Neuronal stem cell (in vitro differentiated cells): ENCODE data around the gene FPR3.

ENCODE experiments used
- DNase-seq: peaks from one replicate; pipeline ENCODE4 v3.0.0-alpha.2; 2013; ENCODE audit warnings: low spot score
- H2AFZ ChIP-seq: one replicate; pipeline ENCODE4 v1.6.1; 2013; ENCODE audit warnings: mild to moderate bottlenecking, low read length, inconsistent platforms
- H2AK5ac ChIP-seq: 2 replicates; pipeline ENCODE4 v1.6.1; 2013; ENCODE audit warnings: low read depth, mild to moderate bottlenecking, inconsistent platforms, low read length, moderate library complexity, mixed read lengths
- H2BK120ac ChIP-seq: 2 replicates; pipeline ENCODE4 v1.6.1; 2013; ENCODE audit warnings: low read depth, mild to moderate bottlenecking, inconsistent platforms, low read length, moderate library complexity, mixed read lengths
- H2BK12ac ChIP-seq: one replicate; pipeline ENCODE4 v1.6.1; 2013; ENCODE audit warnings: low read length, inconsistent platforms
- H2BK15ac ChIP-seq: 2 replicates; pipeline ENCODE4 v1.6.1; 2013; ENCODE audit warnings: mild to moderate bottlenecking, low read length, inconsistent platforms, mixed read lengths
- H2BK5ac ChIP-seq: one replicate; pipeline ENCODE4 v1.6.1; 2013; ENCODE audit warnings: inconsistent platforms, mild to moderate bottlenecking, low read length, moderate library complexity
- H3K14ac ChIP-seq: one replicate; pipeline ENCODE4 v1.6.1; 2013; ENCODE audit warnings: low read length, inconsistent platforms
- H3K18ac ChIP-seq: 2 replicates; pipeline ENCODE4 v1.6.1; 2013; ENCODE audit warnings: low read length, inconsistent platforms
- H3K23ac ChIP-seq: 2 replicates; pipeline ENCODE4 v1.6.1; 2013; ENCODE audit warnings: low read depth, mild to moderate bottlenecking, mixed read lengths, low read length, inconsistent platforms; ENCODE audit not compliant: poor library complexity
- H3K27ac ChIP-seq: replicated peaks from 3 replicates; pipeline ENCODE4 v1.5.1; 2013; ENCODE audit warnings: low read length, inconsistent platforms
- H3K27me3 ChIP-seq, 3 experiments: 2 replicates each; pipeline ENCODE4 v1.6.1; 2013; ENCODE audit warnings: low read length in 3 of 3, mild to moderate bottlenecking in 2 of 3, inconsistent platforms in 1 of 3, low read depth in 1 of 3, mixed read lengths in 1 of 3, moderate library complexity in 1 of 3; ENCODE audit not compliant: control insufficient read depth in 3 of 3, insufficient read depth in 3 of 3
- H3K36me3 ChIP-seq, 2 donors: replicated peaks in 1 of 2; 2 replicates each; pipeline ENCODE4 v1.6.1; 2013; ENCODE audit warnings: low read length in 2 of 2; ENCODE audit not compliant: control insufficient read depth in 2 of 2, insufficient read depth in 2 of 2
- H3K4ac ChIP-seq: 2 replicates; pipeline ENCODE4 v1.6.1; 2013; ENCODE audit warnings: inconsistent platforms, mild to moderate bottlenecking, low read length, moderate library complexity
- H3K4me1 ChIP-seq, 2 donors: 1 replicate in 1 of 2; 2 replicates in 1 of 2; pipeline ENCODE4 v1.6.1; 2013; ENCODE audit warnings: low read length in 2 of 2, low read depth in 1 of 2; ENCODE audit not compliant: control insufficient read depth in 2 of 2, insufficient read depth in 1 of 2
- H3K4me2 ChIP-seq: one replicate; pipeline ENCODE4 v1.6.1; 2013; ENCODE audit warnings: mild to moderate bottlenecking, low read length, inconsistent platforms; ENCODE audit not compliant: insufficient read depth, poor library complexity, severe bottlenecking
- H3K4me3 ChIP-seq, 2 donors: 2 replicates each; pipeline ENCODE4 v1.5.1; 2013; ENCODE audit warnings: low read length in 2 of 2, mild to moderate bottlenecking in 2 of 2, inconsistent platforms in 1 of 2, moderate library complexity in 1 of 2
- H3K79me1 ChIP-seq: one replicate; pipeline ENCODE4 v1.6.1; 2013; ENCODE audit warnings: low read depth, mild to moderate bottlenecking, inconsistent platforms, low read length, moderate library complexity
- H3K9ac ChIP-seq: one replicate; pipeline ENCODE4 v1.6.1; 2013; ENCODE audit warnings: mild to moderate bottlenecking, low read depth, low read length, inconsistent platforms; ENCODE audit not compliant: poor library complexity
- H3K9me3 ChIP-seq, 2 donors: replicated peaks in 1 of 2; 2 replicates each; pipeline versions ENCODE3 to v1.6.1; 2013; ENCODE audit warnings: low read length in 2 of 2, mild to moderate bottlenecking in 2 of 2, inconsistent platforms in 1 of 2, low read depth in 1 of 2, mixed read lengths in 1 of 2, moderate library complexity in 1 of 2; ENCODE audit not compliant: control insufficient read depth in 2 of 2, insufficient read depth in 1 of 2
- H4K8ac ChIP-seq: one replicate; pipeline ENCODE4 v1.6.1; 2013; ENCODE audit warnings: low read depth, mild to moderate bottlenecking, inconsistent platforms, low read length, moderate library complexity
- H4K91ac ChIP-seq: one replicate; pipeline ENCODE4 v1.6.1; 2013; ENCODE audit warnings: low read length, low read depth, mild to moderate bottlenecking, inconsistent platforms; ENCODE audit not compliant: poor library complexity
- WGBS, 2 donors: extraction: QIAGEN DNeasy Blood & Tissue Kit; methylation state at CpG; one replicate each; pipeline ENCODE4 v1.1.7; 2013; ENCODE audit warnings: missing lambda C conversion rate in 2 of 2, mixed read lengths in 1 of 2; ENCODE audit not compliant: insufficient read length in 2 of 2, insufficient replicate concordance in 1 of 2; ENCODE audit errors: extremely low coverage in 2 of 2; 5-methylcytosine and 5-hydroxymethylcytosine counted together

FPR3 gene

DNA sequence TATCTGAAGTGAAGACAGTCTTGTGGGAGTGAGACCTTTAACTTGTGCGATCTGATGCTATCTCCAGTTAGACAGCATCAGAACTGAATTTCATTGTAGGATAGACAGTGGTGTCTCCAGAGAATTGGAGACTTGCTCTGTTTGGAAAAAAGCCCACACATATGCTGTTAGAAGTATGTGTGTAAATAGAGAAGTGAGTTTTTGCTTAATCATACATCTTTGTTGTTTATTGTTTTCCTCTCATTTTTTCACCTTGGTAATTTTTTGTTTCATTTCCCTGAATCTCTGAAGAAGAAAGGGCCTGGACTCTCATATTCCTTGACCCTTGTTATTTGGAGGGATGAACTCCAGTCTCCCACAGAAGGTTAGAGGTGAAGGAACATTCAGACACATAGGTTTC lies 21.8 kb downstream of the FPR3 start:
- no CpG with 5 or more reads among the region's 1 CpG for WGBS, 2 donors
- no peak overlapping the region for H3K27ac ChIP-seq

DNA sequence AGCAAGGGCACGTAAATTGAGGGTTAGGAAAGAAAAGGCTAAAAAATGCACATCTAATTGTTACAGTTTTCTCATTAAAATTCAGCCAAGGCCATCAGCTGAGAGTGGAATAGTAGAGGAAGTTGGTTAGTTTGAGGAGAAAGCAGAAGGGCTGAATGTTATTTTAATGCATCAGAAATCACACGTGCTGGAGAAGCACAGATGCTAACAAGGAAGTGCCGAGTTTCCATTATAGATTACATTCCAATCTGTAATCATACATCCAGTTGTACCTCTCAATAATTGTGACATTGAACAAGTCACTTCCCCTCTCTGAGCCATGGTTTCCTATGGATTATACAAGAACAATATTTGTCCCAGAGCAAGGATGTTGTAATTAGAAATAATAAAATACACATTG lies 25.1 kb downstream of the FPR3 start:
- Histone ChIP-seq H3K23ac (no peak overlapping the region), H3K79me1 (no peaks in the 10 kb centered on the region), H2BK15ac (no peak overlapping the region), H3K4me3 (no peak overlapping the region), H2BK12ac (no peak overlapping the region), H3K4ac (no peak overlapping the region), H4K91ac (no peak overlapping the region), H2AFZ (no peak overlapping the region), H3K9me3 (peaks cover 4% of the 10 kb centered on the region in 2 donors), H3K18ac (no peak overlapping the region), H2BK120ac (no peak overlapping the region), H4K8ac (no peak overlapping the region), H3K27ac (no peak overlapping the region), H3K4me1 (no peaks in the 10 kb centered on the region), H2AK5ac (no peak overlapping the region), H3K9ac (no peak overlapping the region), H3K4me2 (no peak overlapping the region), H3K14ac (no peak overlapping the region), H3K36me3 (no peaks in the 10 kb centered on the region), H2BK5ac (no peak overlapping the region), H3K27me3 (no peaks in the 10 kb centered on the region)
- no CpG with 5 or more reads among the region's 3 CpGs for WGBS, 2 donors
- DNase-seq, result no peak

More for the DNA sequence above, 21.8 kb downstream of the FPR3 start:
- Histone ChIP-seq H2BK12ac (no peak overlapping the region), H2BK120ac (no peak overlapping the region), H3K23ac (no peak overlapping the region), H4K91ac (no peak overlapping the region), H3K79me1 (no peaks in the 10 kb centered on the region), H2AK5ac (no peak overlapping the region), H2AFZ (no peak overlapping the region), H3K14ac (no peak overlapping the region), H3K9me3 (peaks cover 0 to 3% of the 10 kb centered on the region in 2 donors), H4K8ac (no peak overlapping the region), H2BK5ac (no peak overlapping the region), H3K18ac (no peak overlapping the region), H3K4me2 (no peak overlapping the region), H3K9ac (no peak overlapping the region), H2BK15ac (no peak overlapping the region), H3K27me3 (no peaks in the 10 kb centered on the region), H3K4me3 (no peak overlapping the region), H3K4me1 (no peaks in the 10 kb centered on the region), H3K4ac (no peak overlapping the region), H3K36me3 (peaks cover 0 to 2% of the 10 kb centered on the region in 2 donors)
- DNase-seq, result no peak

DNA sequence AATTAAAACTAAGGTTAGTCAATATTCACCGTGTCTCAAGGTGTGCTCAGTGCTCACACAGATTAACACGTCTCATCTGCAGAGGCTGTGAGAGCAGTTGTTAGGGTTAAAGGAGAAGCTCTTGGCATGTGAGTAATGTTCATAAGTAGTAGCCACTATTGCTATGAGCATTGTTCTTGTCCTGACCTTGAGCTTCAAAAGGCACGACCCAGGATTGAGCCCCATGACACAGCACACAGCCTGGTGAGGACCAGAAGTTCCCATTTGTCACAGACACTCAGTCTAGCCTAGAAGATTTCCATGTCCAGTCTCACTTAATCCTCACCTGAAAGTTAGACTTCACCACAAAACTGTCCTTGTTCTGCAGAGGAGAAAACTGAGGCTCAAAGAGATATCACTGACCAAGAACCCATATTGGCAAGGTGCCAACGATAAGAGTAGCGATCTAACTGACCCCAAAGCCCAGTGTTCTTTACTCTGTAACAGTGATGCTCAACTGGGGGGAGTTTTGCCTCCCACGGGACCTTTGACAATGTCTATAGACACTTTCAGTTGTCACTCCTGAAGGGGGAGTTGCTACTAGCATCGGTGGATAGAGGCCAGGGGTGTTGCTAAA lies 26.0 kb downstream of the FPR3 start:
- Histone ChIP-seq H3K4me3 (no peak overlapping the region), H3K18ac (no peak overlapping the region), H3K23ac (no peak overlapping the region), H3K36me3 (no peaks in the 10 kb centered on the region), H4K8ac (no peak overlapping the region), H3K79me1 (no peaks in the 10 kb centered on the region), H3K9me3 (peaks cover 4 to 7% of the 10 kb centered on the region in 2 donors), H3K4me2 (no peak overlapping the region), H2BK12ac (no peak overlapping the region), H2AFZ (no peak overlapping the region), H3K9ac (no peak overlapping the region), H3K27me3 (no peaks in the 10 kb centered on the region), H3K27ac (no peak overlapping the region), H2BK120ac (no peak overlapping the region), H3K4ac (no peak overlapping the region), H2BK5ac (no peak overlapping the region), H3K14ac (no peak overlapping the region), H4K91ac (no peak overlapping the region), H3K4me1 (no peaks in the 10 kb centered on the region), H2BK15ac (no peak overlapping the region), H2AK5ac (no peak overlapping the region)
- no peak for DNase-seq
- WGBS, 2 donors, result no CpG with 5 or more reads among the region's 7 CpGs

DNA sequence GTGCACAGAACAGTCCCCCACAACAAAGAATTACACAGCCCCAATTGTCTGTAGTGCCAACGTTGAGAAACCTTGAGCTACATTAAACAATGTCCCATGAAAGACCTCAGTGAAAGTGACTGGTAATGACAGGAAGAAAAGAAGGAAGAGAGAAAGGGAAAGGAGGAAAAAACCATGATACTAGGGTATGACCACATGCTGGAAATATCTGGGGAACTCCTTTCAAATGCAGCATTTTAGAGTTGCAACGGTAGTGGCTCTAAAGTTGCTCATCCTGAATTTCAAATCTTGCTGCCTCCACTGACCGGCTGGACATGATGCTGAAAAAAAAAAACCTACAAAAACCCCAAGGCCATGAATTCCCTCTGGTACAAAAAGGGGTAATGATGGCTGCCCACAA lies 26.5 kb downstream of the FPR3 start:
- no peak overlapping the region for H2AK5ac ChIP-seq
- H4K8ac ChIP-seq, result no peak overlapping the region
- H3K9ac ChIP-seq, result no peak overlapping the region
- no peak overlapping the region for H4K91ac ChIP-seq
- H3K4me1 ChIP-seq, result no peaks in the 10 kb centered on the region
- DNase-seq, result no peak
- no peak overlapping the region for H2BK120ac ChIP-seq
- no peak overlapping the region for H3K14ac ChIP-seq
- H3K27me3 ChIP-seq, result no peaks in the 10 kb centered on the region
- no peak overlapping the region for H3K4me3 ChIP-seq
- no peak overlapping the region for H3K23ac ChIP-seq
- no peaks in the 10 kb centered on the region for H3K79me1 ChIP-seq
- H3K4me2 ChIP-seq, result no peak overlapping the region
- no peaks in the 10 kb centered on the region for H3K36me3 ChIP-seq
- no peak overlapping the region for H2BK5ac ChIP-seq
- H3K18ac ChIP-seq, result no peak overlapping the region
- H2BK15ac ChIP-seq, result no peak overlapping the region
- no peak overlapping the region for H2AFZ ChIP-seq
- WGBS, 2 donors, result no CpG with 5 or more reads among the region's 3 CpGs
- no peak overlapping the region for H2BK12ac ChIP-seq
- H3K9me3 ChIP-seq, result peaks cover 4 to 8% of the 10 kb centered on the region in 2 donors
- H3K27ac ChIP-seq, result no peak overlapping the region
- H3K4ac ChIP-seq, result no peak overlapping the region
